Liver (tissue), 9 donors: ENCODE data around the gene MED15. TPM values are rescaled to one million over a fixed set of nuclear protein-coding genes. Genes with fewer than 3 reads are reported as not detected.

Source experiments
- DNase-seq: peaks from one replicate; pipeline ENCODE4 v3.0.0-alpha.2; 2017; ENCODE audit warnings: low spot score
- H3K27ac ChIP-seq, 2 donors: one replicate each; pipeline ENCODE4 v1.7.0; 2013; ENCODE audit warnings: inconsistent platforms in 2 of 2, low read length in 2 of 2, control low read depth in 1 of 2, low read depth in 1 of 2, mild to moderate bottlenecking in 1 of 2
- H3K27me3 ChIP-seq, 4 donors: one replicate each; pipeline versions ENCODE4 v1.6.1 to v1.7.0; 2013; ENCODE audit warnings: low read length in 3 of 4, inconsistent platforms in 1 of 4, mild to moderate bottlenecking in 1 of 4, moderate library complexity in 1 of 4; ENCODE audit not compliant: control insufficient read depth in 4 of 4, insufficient read depth in 4 of 4
- H3K36me3 ChIP-seq, 4 donors: one replicate each; pipeline versions ENCODE4 v1.6.1 to v1.7.0; 2013; ENCODE audit warnings: low read length in 3 of 4, mild to moderate bottlenecking in 3 of 4, low read depth in 1 of 4, moderate library complexity in 1 of 4; ENCODE audit not compliant: control insufficient read depth in 4 of 4, insufficient read depth in 3 of 4
- H3K4me1 ChIP-seq, 4 donors: one replicate each; pipeline versions ENCODE4 v1.6.1 to v1.7.0; 2013; ENCODE audit warnings: low read length in 3 of 4, mild to moderate bottlenecking in 3 of 4, moderate library complexity in 1 of 4; ENCODE audit not compliant: control insufficient read depth in 4 of 4, insufficient read depth in 4 of 4
- H3K4me3 ChIP-seq, 3 donors: one replicate each; pipeline versions ENCODE4 v1.6.1 to v1.7.0; 2013; ENCODE audit warnings: low read length in 3 of 3, control low read depth in 1 of 3, low read depth in 1 of 3, mild to moderate bottlenecking in 1 of 3
- H3K9ac ChIP-seq, 2 donors: one replicate each; pipeline ENCODE4 v1.7.0; 2013; ENCODE audit warnings: low read length in 2 of 2, mild to moderate bottlenecking in 2 of 2, moderate library complexity in 2 of 2, control low read depth in 1 of 2, low read depth in 1 of 2
- H3K9me3 ChIP-seq, 4 donors: one replicate each; pipeline versions ENCODE4 v1.6.1 to v1.7.0; 2013; ENCODE audit warnings: low read length in 3 of 4; ENCODE audit not compliant: control insufficient read depth in 4 of 4
- CTCF ChIP-seq: fragments of 150-350 bp; IDR thresholded peaks from 2 replicates; pipeline ENCODE4 v1.5.1; 2017; ENCODE audit warnings: improper control_type of control experiment, low read depth, low read length; ENCODE audit not compliant: missing input control
- EGR1 ChIP-seq, 2 donors: IDR thresholded peaks; 2 replicates each; pipeline ENCODE4 v1.6.1; 2016 to 2018; ENCODE audit warnings: antibody characterized with exemption in 2 of 2, low read depth in 2 of 2
- FOXA1 ChIP-seq: IDR thresholded peaks from 2 replicates; pipeline ENCODE4 v1.6.1; 2016; ENCODE audit warnings: antibody characterized with exemption
- FOXA2 ChIP-seq: IDR thresholded peaks from 2 replicates; pipeline ENCODE4 v1.6.1; 2016; ENCODE audit warnings: antibody characterized with exemption
- GABPA ChIP-seq, 2 donors: IDR thresholded peaks in 1 of 2; conservative IDR thresholded peaks in 1 of 2; 2 replicates each; pipeline ENCODE4 v1.6.1; 2016; ENCODE audit warnings: antibody characterized with exemption in 2 of 2, mild to moderate bottlenecking in 1 of 2, moderate library complexity in 1 of 2
- HNF4A ChIP-seq, 2 donors: conservative IDR thresholded peaks; 2 replicates each; pipeline ENCODE4 v1.6.1; 2016; ENCODE audit warnings: antibody characterized with exemption in 2 of 2, mild to moderate bottlenecking in 2 of 2
- HNF4G ChIP-seq: IDR thresholded peaks from 2 replicates; pipeline ENCODE4 v1.6.1; 2016; ENCODE audit warnings: antibody characterized with exemption
- JUND ChIP-seq, 2 donors: IDR thresholded peaks; 2 replicates each; pipeline ENCODE4 v1.6.1; 2016; ENCODE audit warnings: antibody characterized with exemption in 2 of 2
- NR2F2 ChIP-seq: IDR thresholded peaks from 2 replicates; pipeline ENCODE4 v1.6.1; 2016; ENCODE audit warnings: antibody characterized with exemption
- RAD21 ChIP-seq, 2 donors: IDR thresholded peaks; 2 replicates each; pipeline ENCODE4 v1.6.1; 2016; ENCODE audit warnings: antibody characterized with exemption in 2 of 2, mild to moderate bottlenecking in 2 of 2
- RXRA ChIP-seq, 2 donors: IDR thresholded peaks; 2 replicates each; pipeline ENCODE4 v1.6.1; 2017 to 2018; ENCODE audit warnings: antibody characterized with exemption in 2 of 2, mild to moderate bottlenecking in 1 of 2
- SP1 ChIP-seq: IDR thresholded peaks from 2 replicates; pipeline ENCODE4 v1.6.1; 2018; ENCODE audit warnings: antibody characterized with exemption, mild to moderate bottlenecking
- TAF1 ChIP-seq: conservative IDR thresholded peaks from 2 replicates; pipeline ENCODE4 v1.6.1; 2016; ENCODE audit warnings: antibody characterized with exemption, mild to moderate bottlenecking
- YY1 ChIP-seq: IDR thresholded peaks from 2 replicates; pipeline ENCODE4 v1.6.1; 2016; ENCODE audit warnings: antibody characterized with exemption, mild to moderate bottlenecking
- WGBS: extraction: QIAGEN DNeasy Blood & Tissue Kit; methylation state at CpG from one replicate; pipeline ENCODE4 v1.1.7; 2013; 5-methylcytosine and 5-hydroxymethylcytosine counted together
- polyA plus RNA-seq, 2 donors: library from polyadenylated mRNA; stranded (reverse) in 1 of 2; unstranded in 1 of 2; fragments of 200-250 nt in 1 of 2; fragments of >200 nt in 1 of 2; fragmentation: Nextera tagmentation in 1 of 2; extraction: Ambion mirVana in 1 of 2; gene quantifications; one replicate each; pipeline versions ENCODE4 v1.2.1 to v1.2.3, GENCODE V29; 2013 to 2015
- total RNA-seq, 2 donors: library from RNA; depleted of rRNA; stranded (reverse); fragments of >200 nt; gene quantifications; one replicate each; pipeline ENCODE4 v1.2.3, GENCODE V29; 2014
- TF ChIP-seq, protein P1 (sequence below): IDR thresholded peaks from 2 replicates; pipeline ENCODE4 v1.6.1; 2016; ENCODE audit warnings: antibody characterized with exemption
- TF ChIP-seq, protein P2 (sequence below): IDR thresholded peaks from 2 replicates; pipeline ENCODE4 v1.6.1; 2016; ENCODE audit warnings: antibody characterized with exemption, mild to moderate bottlenecking
- TF ChIP-seq, protein P3 (sequence below): IDR thresholded peaks from 2 replicates; pipeline ENCODE4 v1.6.1; 2016; ENCODE audit warnings: antibody characterized with exemption
- donor health status: healthy.
- donor health status: healthy.
- donor health status: healthy.
- donor health status: healthy.
- donor health status: healthy.

The MED15 gene
- total and polyA plus RNA-seq, 4 donors = 9.7 to 28.0 (median 16.2) TPM

GRCh38 chr22:20523086-20523983, 15.9 kb downstream of the MED15 start (continued):
- TF ChIP-seq HNF4A (conservative IDR thresholded peaks at IDR 0.05) (no peak), YY1 (no peak), RAD21 (IDR thresholded peaks at IDR 0.05) (no peak), SP1 (no peak), FOXA2 (no peak)
- TF ChIP-seq, protein P1, sequence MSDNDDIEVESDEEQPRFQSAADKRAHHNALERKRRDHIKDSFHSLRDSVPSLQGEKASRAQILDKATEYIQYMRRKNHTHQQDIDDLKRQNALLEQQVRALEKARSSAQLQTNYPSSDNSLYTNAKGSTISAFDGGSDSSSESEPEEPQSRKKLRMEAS = no peak

DNA sequence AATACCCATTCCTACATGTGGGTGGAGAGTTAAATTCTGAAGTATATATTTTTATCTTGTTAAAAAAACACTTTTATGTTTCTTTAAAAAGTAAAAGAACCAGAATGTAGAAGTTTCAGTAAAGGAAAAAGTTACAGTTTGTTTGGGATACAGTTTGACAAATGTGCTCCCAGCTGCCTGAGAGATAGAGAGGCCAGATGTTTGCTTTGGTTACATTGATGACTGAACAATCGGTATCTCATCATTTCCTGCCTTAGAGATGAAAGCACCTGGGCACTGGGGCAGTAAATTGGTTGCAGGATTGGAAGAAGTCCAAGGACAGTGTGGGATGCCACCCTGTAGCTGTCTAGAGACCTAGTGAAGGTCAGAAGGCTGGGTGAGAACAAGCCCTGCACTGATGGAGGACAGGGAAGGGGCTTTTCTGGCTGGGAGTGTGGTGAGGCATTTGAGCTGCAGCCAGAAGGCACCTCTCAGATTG, 16.6 kb downstream of the MED15 start:
- Histone ChIP-seq H3K9me3 (no peaks in the 10 kb centered on the region), H3K36me3 (peaks cover 2 to 15% (median 8%) of the 10 kb centered on the region in 4 donors), H3K27me3 (no peaks in the 10 kb centered on the region), H3K4me1 (peaks cover 0 to 6% (median under 1%) of the 10 kb centered on the region in 4 donors), H3K27ac (no peak overlapping the region), H3K9ac (no peak overlapping the region), H3K4me3 (no peak overlapping the region)
- no peak for TF ChIP-seq GABPA (IDR thresholded peaks at IDR 0.05 in 1 of 2, conservative IDR thresholded peaks at IDR 0.05 in 1 of 2)
- TF ChIP-seq SP1 = no peak
- TF ChIP-seq TAF1 = no peak
- TF ChIP-seq FOXA1 = no peak
- TF ChIP-seq HNF4G = no peak
- WGBS = 10% methylated on average over 1 of the region's 1 CpG
- no peak for DNase-seq

DNA sequence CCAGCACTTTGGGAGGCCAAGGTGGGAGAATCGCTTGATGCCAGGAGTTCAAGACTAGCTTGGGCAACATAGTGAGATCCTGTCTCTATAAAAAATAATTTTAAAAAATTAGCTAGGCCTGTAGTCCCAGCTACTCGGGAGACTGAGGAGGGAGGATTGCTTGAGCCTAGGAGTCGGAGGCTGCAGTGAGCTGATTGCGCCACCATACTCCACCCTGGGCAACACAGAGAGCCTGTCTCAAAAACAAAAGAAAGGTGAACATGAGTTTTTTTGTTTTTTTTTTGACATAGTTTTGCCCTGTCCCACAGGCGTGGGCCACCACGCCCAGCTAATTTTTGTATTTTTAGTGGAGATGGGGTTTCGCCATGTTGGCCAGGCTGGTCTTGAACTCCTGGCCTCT, 17.6 kb downstream of the MED15 start:
- no peak for DNase-seq
- Histone ChIP-seq H3K9me3 (no peaks in the 10 kb centered on the region), H3K4me1 (peaks cover 0 to 6% (median under 1%) of the 10 kb centered on the region in 4 donors), H3K36me3 (peaks cover 0 to 12% (median 7%) of the 10 kb centered on the region in 4 donors), H3K27ac (no peak overlapping the region), H3K4me3 (no peak overlapping the region), H3K9ac (no peak overlapping the region), H3K27me3 (no peaks in the 10 kb centered on the region)
- 98% methylated on average over 7 of the region's 7 CpGs for WGBS
- TF ChIP-seq, protein P2, sequence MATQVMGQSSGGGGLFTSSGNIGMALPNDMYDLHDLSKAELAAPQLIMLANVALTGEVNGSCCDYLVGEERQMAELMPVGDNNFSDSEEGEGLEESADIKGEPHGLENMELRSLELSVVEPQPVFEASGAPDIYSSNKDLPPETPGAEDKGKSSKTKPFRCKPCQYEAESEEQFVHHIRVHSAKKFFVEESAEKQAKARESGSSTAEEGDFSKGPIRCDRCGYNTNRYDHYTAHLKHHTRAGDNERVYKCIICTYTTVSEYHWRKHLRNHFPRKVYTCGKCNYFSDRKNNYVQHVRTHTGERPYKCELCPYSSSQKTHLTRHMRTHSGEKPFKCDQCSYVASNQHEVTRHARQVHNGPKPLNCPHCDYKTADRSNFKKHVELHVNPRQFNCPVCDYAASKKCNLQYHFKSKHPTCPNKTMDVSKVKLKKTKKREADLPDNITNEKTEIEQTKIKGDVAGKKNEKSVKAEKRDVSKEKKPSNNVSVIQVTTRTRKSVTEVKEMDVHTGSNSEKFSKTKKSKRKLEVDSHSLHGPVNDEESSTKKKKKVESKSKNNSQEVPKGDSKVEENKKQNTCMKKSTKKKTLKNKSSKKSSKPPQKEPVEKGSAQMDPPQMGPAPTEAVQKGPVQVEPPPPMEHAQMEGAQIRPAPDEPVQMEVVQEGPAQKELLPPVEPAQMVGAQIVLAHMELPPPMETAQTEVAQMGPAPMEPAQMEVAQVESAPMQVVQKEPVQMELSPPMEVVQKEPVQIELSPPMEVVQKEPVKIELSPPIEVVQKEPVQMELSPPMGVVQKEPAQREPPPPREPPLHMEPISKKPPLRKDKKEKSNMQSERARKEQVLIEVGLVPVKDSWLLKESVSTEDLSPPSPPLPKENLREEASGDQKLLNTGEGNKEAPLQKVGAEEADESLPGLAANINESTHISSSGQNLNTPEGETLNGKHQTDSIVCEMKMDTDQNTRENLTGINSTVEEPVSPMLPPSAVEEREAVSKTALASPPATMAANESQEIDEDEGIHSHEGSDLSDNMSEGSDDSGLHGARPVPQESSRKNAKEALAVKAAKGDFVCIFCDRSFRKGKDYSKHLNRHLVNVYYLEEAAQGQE = no peak
- no peak for TF ChIP-seq FOXA1
- no peak for TF ChIP-seq FOXA2
- TF ChIP-seq NR2F2 = no peak
- no peak for TF ChIP-seq RAD21 (IDR thresholded peaks at IDR 0.05)
- no peak for TF ChIP-seq RXRA (IDR thresholded peaks at IDR 0.05)
- TF ChIP-seq SP1 = no peak
- TF ChIP-seq CTCF = no peak
- TF ChIP-seq HNF4G = no peak
- TF ChIP-seq JUND (IDR thresholded peaks at IDR 0.05) = no peak
- TF ChIP-seq, protein P3, sequence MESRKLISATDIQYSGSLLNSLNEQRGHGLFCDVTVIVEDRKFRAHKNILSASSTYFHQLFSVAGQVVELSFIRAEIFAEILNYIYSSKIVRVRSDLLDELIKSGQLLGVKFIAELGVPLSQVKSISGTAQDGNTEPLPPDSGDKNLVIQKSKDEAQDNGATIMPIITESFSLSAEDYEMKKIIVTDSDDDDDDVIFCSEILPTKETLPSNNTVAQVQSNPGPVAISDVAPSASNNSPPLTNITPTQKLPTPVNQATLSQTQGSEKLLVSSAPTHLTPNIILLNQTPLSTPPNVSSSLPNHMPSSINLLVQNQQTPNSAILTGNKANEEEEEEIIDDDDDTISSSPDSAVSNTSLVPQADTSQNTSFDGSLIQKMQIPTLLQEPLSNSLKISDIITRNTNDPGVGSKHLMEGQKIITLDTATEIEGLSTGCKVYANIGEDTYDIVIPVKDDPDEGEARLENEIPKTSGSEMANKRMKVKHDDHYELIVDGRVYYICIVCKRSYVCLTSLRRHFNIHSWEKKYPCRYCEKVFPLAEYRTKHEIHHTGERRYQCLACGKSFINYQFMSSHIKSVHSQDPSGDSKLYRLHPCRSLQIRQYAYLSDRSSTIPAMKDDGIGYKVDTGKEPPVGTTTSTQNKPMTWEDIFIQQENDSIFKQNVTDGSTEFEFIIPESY = no peak
- no peak for TF ChIP-seq YY1
- TF ChIP-seq EGR1 (IDR thresholded peaks at IDR 0.05; ENCODE audit: low read depth in 2 of 2) = no peak
- TF ChIP-seq GABPA (IDR thresholded peaks at IDR 0.05 in 1 of 2, conservative IDR thresholded peaks at IDR 0.05 in 1 of 2) = no peak
